Type B pancreatic cell (in vitro differentiated cells): ENCODE results near the gene IFNAR1. TPM values are rescaled to one million over a fixed set of nuclear protein-coding genes. Genes with fewer than 3 reads are reported as not detected.
"Not testable (repeated sequence)": the region's sequence is repeated elsewhere in the genome, so short reads cannot be mapped to it uniquely, and the experiment has no call there.

Experiments
- DNase-seq: peaks from one replicate; pipeline ENCODE4 v3.0.0; 2021; ENCODE audit warnings: mixed read lengths; ENCODE audit not compliant: unreplicated experiment; ENCODE audit errors: extremely low spot score
- H3K27ac Mint-ChIP-seq: 2 replicates; pipeline ENCODE4 v1.8.0; 2021; ENCODE audit warnings: mild to moderate bottlenecking, mixed read lengths
- H3K27me3 Mint-ChIP-seq: 2 replicates; pipeline ENCODE4 v1.8.0; 2021; ENCODE audit warnings: mixed read lengths
- H3K36me3 Mint-ChIP-seq: 2 replicates; pipeline ENCODE4 v1.8.0; 2021; ENCODE audit warnings: mixed read lengths
- H3K4me1 Mint-ChIP-seq: one replicate; pipeline ENCODE4 v1.8.0; 2021; ENCODE audit warnings: mixed read lengths; ENCODE audit not compliant: unreplicated experiment
- H3K4me3 Mint-ChIP-seq: 2 replicates; pipeline ENCODE4 v1.8.0; 2021; ENCODE audit warnings: mild to moderate bottlenecking, mixed read lengths
- H3K9me3 Mint-ChIP-seq: 2 replicates; pipeline ENCODE4 v1.8.0; 2021; ENCODE audit warnings: mixed read lengths
- total RNA-seq: library from RNA; stranded (reverse); gene quantifications from 2 replicates; pipeline ENCODE4 v1.2.1, GENCODE V29; 2021; ENCODE audit warnings: low replicate concordance
- TF ChIP-seq, protein P1 (sequence below): fragments of 200-600 bp; sonication (generic); conservative IDR thresholded peaks from 2 replicates; pipeline ENCODE4 v1.5.0; 2021; ENCODE audit warnings: antibody characterized with exemption, mild to moderate bottlenecking

Gene IFNAR1
- total RNA-seq, 1 donor from 2014 or later: 26.4 TPM

DNA sequence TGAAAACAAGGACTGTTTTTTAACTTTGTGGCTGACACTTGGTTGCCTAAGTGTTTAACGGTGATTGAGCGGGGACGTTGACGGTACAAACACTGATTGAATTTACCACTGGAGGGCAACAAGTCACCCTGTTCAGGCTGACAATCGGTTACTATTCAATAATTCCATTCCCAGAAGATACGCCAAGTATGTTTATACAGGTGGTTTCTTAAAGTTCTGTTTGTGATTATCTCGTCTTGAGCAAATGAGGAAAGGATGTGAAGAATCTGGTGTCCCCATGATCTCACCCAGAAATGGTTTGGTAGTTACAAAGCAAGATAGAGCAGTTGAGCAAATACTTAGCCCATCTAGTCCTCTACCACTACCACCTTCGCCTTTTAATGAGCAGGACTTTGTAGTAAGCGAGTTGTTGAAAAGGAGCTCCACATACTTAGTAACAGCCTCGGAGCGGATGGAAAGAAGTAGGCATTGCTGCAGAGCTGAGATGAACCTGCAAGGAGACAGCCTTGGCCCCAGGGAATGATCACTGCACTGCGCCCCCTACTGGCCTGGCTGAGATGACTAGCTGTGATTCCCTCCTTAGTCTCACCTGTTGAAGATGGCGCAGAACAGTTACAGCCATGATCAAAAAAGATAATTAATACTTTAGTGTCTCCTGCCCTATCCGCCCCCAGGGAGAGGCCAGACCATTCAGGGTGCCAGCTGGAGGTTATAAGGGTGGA lies 36.3 kb downstream of the IFNAR1 start:
- Mint-ChIP-seq H3K36me3 (peaks cover 5% of the 10 kb centered on the region), H3K27ac (peak overlapping the region; percentile 78), H3K4me1 (peaks cover 14% of the 10 kb centered on the region), H3K27me3 (peaks cover 3% of the 10 kb centered on the region), H3K9me3 (peaks cover 4% of the 10 kb centered on the region), H3K4me3 (peak overlapping the region; percentile 78)
- TF ChIP-seq, protein P1, sequence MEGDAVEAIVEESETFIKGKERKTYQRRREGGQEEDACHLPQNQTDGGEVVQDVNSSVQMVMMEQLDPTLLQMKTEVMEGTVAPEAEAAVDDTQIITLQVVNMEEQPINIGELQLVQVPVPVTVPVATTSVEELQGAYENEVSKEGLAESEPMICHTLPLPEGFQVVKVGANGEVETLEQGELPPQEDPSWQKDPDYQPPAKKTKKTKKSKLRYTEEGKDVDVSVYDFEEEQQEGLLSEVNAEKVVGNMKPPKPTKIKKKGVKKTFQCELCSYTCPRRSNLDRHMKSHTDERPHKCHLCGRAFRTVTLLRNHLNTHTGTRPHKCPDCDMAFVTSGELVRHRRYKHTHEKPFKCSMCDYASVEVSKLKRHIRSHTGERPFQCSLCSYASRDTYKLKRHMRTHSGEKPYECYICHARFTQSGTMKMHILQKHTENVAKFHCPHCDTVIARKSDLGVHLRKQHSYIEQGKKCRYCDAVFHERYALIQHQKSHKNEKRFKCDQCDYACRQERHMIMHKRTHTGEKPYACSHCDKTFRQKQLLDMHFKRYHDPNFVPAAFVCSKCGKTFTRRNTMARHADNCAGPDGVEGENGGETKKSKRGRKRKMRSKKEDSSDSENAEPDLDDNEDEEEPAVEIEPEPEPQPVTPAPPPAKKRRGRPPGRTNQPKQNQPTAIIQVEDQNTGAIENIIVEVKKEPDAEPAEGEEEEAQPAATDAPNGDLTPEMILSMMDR: peak; percentile 91
- DNase-seq: peak; percentile 76

GRCh38 chr21:33362044-33362555 lies 37.3 kb downstream of the IFNAR1 start:
- H3K36me3 Mint-ChIP-seq: no peaks in the 10 kb centered on the region
- H3K9me3 Mint-ChIP-seq: peaks cover 4% of the 10 kb centered on the region
- peaks cover 14% of the 10 kb centered on the region for H3K4me1 Mint-ChIP-seq
- peaks cover 3% of the 10 kb centered on the region for H3K27me3 Mint-ChIP-seq
- H3K4me3 Mint-ChIP-seq: peak overlapping the region; percentile 32
- TF ChIP-seq, protein P1: no peak
- peak overlapping the region; percentile 78 for H3K27ac Mint-ChIP-seq
- DNase-seq: peak; percentile 36

DNA sequence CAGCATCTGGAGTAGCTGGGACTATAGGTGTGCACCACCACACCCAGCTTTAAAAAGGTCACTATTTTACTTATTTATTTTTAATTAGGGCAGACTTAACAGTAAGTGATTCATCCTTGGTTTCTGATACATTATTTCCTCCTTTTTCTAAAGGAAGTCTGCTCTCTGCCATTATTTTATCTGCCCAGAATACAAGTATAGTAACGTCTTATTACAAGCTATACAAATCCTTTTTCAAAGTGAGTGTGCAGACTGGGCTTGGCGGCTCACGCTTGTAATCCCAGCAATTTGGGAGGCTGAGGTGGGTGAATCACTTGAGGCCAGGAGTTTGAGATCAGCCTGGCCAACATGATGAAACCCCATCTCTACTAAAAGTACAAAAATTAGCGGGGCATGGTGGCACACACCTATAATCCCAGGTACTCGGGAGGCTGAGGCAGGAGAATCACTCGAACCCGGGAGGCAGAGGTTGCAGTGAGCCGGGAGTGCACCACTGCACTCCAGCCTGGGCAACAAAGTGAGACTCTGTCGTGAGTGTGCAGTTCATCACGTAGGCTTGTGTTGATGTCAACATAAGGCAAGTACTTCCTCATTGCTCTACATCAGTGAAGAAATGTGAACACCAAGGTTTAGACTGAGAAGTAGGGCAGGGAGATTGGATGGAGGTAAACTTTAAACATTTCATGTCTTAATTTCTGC lies 39.3 kb downstream of the IFNAR1 start:
- Mint-ChIP-seq H3K4me1 (peaks cover 14% of the 10 kb centered on the region), H3K27ac (peak overlapping the region; percentile 62)
- H3K36me3 Mint-ChIP-seq, H3K4me3 Mint-ChIP-seq, H3K27me3 Mint-ChIP-seq, H3K9me3 Mint-ChIP-seq: not testable (repeated sequence)
- peak; percentile 37 for DNase-seq

GRCh38 chr21:33364830-33365229 lies 40.1 kb downstream of the IFNAR1 start:
- Mint-ChIP-seq H3K36me3 (no peaks in the 10 kb centered on the region), H3K4me1 (peaks cover 14% of the 10 kb centered on the region), H3K27ac (no peak overlapping the region), H3K27me3 (peaks cover 3% of the 10 kb centered on the region), H3K4me3 (no peak overlapping the region), H3K9me3 (peaks cover 10% of the 10 kb centered on the region)
- DNase-seq: peak; percentile 15
- TF ChIP-seq, protein P1: no peak

- no peaks in the 10 kb centered on the region for H3K27me3 Mint-ChIP-seq
- H3K27ac Mint-ChIP-seq: peak overlapping the region; percentile 32
- H3K36me3 Mint-ChIP-seq: no peaks in the 10 kb centered on the region
- no peak overlapping the region for H3K4me3 Mint-ChIP-seq
- DNase-seq: no peak
- H3K4me1 Mint-ChIP-seq: no peaks in the 10 kb centered on the region
- TF ChIP-seq, protein P1: no peak
- peaks cover 5% of the 10 kb centered on the region for H3K9me3 Mint-ChIP-seq
Observed at GRCh38 chr21:33367309-33367973, 42.7 kb downstream of the IFNAR1 start.
